ENCODE results near the gene C5AR1.

GRCh38 chr19:47310323-47310722 lies 662 bp downstream of the C5AR1 start:
- TF ChIP-seq POLR2A (IDR thresholded peaks at IDR 0.05; ENCODE audit: low read depth, low read length) (no peak), POLR2AphosphoS5 (IDR thresholded peaks at IDR 0.05; ENCODE audit: low read depth, low read length) (no peak), TAF1 (IDR thresholded peaks at IDR 0.05; ENCODE audit: low read depth, low read length) (no peak), POU2F2 (IDR thresholded peaks at IDR 0.05; ENCODE audit: low read depth, low read length) (no peak)
